ENCODE results near the gene COLEC12.

GRCh38 chr18:389658-390357, 110.7 kb downstream of the COLEC12 start:
- TF ChIP-seq POLR2A (IDR thresholded peaks at IDR 0.05; ENCODE audit: low read length) (no peak), GATA1 (IDR thresholded peaks at IDR 0.05; ENCODE audit: low read depth, low read length) (no peak)
